Measurements from ENCODE around the gene EDN2.

Gene EDN2

GRCh38 chr1:41475346-41475745, 9.1 kb downstream of the EDN2 start:
- no peak for TF ChIP-seq CTCF (conservative IDR thresholded peaks at IDR 0.05)
- no peak overlapping the region for H3K27ac ChIP-seq

GRCh38 chr1:41474490-41475271, 9.8 kb downstream of the EDN2 start:
- H3K27ac ChIP-seq: no peak overlapping the region
- no peak for TF ChIP-seq CTCF (conservative IDR thresholded peaks at IDR 0.05)

- TF ChIP-seq CTCF (conservative IDR thresholded peaks at IDR 0.05): no peak
- no peak overlapping the region for H3K27ac ChIP-seq
Observed at GRCh38 chr1:41473738-41474362, 10.6 kb downstream of the EDN2 start.

GRCh38 chr1:41471658-41472057, 12.8 kb downstream of the EDN2 start:
- no peak for TF ChIP-seq CTCF (conservative IDR thresholded peaks at IDR 0.05)
- no peak overlapping the region for H3K27ac ChIP-seq

- TF ChIP-seq CTCF (conservative IDR thresholded peaks at IDR 0.05): no peak
- no peak overlapping the region for H3K27ac ChIP-seq
Observed at GRCh38 chr1:41469706-41470105, 14.8 kb downstream of the EDN2 start.

GRCh38 chr1:41468122-41468762, 16.2 kb downstream of the EDN2 start:
- H3K27ac ChIP-seq: no peak overlapping the region
- no peak for TF ChIP-seq CTCF (conservative IDR thresholded peaks at IDR 0.05)

- no peak overlapping the region for H3K27ac ChIP-seq
- TF ChIP-seq CTCF (conservative IDR thresholded peaks at IDR 0.05): no peak
Observed at GRCh38 chr1:41467673-41468072, 16.8 kb downstream of the EDN2 start.

Data from VCaP (cell line).